IPS DF 19.7 (cell line): Measurements from ENCODE around the gene MCTP2.

Source experiments
- DNase-seq: peaks from one replicate; pipeline ENCODE4 v3.0.0-alpha.2; 2013; ENCODE audit warnings: low read depth, low spot score

The MCTP2 gene

GRCh38 chr15:94262201-94262600, 30.8 kb downstream of the MCTP2 start:
- no peak for DNase-seq

DNA sequence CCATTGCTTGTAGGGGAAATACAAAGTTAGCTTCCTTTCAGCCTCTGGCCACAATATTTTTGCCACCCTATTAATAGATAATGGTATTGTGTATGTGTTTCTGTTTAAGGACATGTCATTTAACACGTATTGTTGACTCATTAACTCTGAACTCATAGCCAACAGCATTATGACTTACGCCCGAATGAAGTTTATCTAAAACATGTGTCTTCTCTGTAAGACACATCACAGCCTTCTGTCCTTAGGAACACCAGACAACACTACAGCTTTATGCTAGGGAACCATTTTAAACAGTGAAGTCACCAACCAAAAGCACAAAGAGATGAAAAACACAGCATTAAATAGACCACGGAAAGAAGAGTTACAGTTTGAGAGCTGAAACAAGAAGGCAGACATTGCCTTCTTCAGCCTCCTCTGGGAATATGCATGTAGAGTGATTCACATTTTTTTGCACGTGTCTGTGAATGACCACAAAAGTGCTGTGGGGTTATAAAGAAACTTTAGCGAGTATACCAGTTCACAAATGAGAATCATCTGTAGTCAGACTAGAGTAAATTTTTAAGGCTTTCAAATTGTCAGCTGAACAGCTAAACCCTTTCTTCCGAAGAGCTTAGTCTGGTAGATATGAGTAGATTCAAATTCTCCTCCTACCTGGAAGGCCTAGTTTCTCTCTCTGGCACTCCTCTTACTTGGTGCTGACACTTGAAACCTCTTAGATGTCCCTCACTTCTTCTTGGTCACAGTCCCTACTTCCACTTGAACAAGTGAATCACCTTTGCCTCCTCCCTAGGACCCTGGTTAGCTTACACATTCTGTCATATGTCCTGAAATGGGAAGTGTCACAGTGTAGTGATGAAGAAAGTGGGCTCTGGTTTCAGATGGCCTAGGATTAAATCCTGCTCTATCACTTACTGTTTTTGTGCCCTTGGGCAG, 32.2 kb downstream of the MCTP2 start:
- DNase-seq = no peak

DNA sequence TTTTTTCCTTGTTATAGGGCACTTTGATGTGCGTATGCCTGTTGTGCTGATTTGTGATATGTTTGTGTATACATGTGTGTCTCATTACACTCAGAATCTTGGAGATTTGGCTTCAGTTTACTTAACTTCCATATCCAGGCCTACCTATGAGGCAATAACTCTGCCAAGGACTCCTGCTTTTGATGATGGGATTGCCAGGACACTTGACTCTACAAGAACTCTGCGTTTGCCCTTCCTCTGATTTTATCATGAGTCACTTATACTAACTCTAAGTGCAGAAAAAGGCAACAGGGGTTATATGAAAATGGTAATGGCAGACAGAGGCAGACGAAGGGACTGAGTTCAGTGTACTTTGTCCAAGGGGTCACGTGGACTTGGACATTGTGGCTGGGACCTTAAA, 33.6 kb downstream of the MCTP2 start:
- DNase-seq = no peak

DNA sequence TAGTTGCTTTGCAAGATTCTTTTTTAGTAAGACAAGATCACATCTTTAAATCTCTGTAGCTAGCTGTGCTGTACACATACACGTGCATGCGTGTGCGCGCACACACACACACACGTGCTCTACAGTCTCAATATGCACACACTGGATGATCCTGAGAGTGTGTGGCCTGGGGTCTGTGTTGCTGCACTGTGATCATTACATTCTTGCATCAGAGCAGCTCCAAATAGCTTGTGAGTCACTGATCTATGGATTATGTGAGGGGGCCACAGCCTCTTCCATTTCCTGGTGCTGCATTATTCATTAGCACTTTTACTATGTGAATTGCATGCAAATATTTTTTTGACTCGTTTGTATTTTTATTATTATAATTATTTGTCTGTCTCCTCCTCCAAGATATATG, 34.6 kb downstream of the MCTP2 start:
- DNase-seq = no peak

DNA sequence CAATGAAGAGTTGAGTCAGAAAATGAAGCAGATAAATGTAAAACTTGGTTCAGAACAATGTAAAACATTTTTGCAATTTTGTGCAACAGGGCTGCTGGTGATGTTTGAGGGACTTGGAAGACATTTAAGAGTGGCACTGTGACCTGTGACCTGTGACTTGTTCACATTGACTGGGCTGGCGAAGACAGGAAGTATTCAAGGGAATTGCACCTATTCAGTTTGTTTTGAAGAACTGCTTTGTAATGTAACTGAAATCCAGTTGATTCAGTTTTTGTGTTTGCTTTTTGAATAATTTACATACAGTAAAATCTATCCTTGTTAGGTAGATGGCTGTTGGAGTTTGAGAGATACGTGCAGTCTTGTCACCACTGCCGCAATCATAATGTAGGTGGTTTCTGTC, 35.4 kb downstream of the MCTP2 start:
- DNase-seq = no peak

GRCh38 chr15:94269954-94270353, 38.6 kb downstream of the MCTP2 start:
- no peak for DNase-seq

GRCh38 chr15:94270570-94270969, 39.2 kb downstream of the MCTP2 start:
- no peak for DNase-seq

DNA sequence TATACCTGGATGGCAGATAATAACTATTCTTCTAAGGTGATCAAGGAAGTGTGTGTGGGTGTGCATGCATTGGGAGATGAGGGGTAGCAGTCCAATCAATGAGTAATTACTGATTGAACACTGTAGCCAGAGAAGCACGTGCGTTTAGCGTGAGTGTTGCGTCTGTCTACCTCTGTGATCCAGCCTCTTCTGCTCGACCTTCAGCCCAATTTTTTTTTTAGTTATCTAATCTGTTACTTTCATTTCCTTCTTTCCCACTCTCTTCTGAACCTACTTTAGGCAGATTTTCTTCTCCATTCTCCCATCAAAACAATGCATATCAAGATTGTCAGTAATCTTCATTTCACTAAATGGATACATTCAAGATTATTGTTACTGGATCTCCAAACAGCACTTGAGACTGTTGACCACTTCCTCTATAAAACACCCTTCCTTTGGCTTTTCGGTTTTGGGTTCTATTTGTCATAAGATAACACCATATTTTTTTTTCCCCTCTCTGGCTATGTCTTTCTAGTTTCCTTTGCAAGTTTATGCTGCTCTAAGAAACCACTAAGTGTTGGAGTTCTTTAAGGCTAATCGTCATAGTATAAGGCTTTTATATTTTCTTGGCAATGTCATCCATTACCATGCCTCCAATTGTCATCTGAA, 41.0 kb downstream of the MCTP2 start:
- DNase-seq = no peak

DNA sequence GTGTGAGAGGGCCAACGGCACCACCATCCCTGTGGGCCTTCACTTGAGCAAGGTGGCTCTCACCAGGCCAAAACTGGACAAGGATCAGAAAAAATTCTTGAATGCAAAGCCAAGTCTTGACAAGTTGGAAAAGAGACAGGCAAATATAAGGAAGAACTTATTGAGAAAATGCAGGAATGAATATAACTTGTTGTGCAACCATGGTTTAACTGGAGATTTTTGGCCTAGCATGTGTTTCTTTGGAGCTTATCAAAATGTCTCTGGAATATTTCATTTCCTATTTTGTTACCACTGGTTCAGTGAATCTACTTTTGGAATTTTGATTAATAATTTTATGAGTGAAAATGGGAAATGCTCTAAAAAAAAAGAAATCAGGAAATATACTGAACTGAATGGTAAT, 42.5 kb downstream of the MCTP2 start:
- no peak for DNase-seq

DNA sequence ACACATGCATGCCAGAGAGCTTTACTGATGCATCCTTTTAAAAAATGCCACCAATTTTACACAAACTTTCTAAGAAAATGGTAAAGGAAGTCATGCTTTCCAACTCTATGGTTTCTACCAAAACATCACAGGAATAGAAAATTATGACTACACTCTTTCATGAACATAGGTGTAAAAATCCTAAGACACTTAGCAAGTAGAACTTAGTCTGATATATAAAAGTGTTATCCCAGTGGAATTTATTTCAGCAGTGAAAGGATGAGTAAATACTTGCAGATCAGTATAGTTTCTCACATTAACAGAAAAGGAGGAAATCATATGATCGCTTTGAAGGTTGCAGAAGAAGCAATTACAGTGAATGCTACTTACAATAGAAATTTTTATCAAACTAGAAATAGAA, 43.4 kb downstream of the MCTP2 start:
- no peak for DNase-seq

DNA sequence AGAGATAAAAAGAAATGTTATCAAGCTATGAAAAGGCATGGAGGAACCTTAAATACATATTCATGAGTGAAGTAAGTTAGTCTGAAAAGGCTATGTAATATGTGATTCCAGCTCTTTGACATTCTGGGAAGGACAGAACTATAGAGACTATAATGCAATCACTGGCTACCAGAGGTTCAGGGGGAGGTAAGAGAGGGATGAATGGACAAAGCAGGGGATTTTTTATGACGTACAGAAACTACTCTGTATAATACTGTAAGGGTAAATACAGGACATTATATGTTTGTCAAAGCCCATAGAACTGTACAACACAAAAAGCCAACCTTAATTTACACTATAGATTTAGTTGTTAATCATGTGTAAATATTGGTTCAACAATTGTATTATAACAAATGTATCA, 46.1 kb downstream of the MCTP2 start:
- no peak for DNase-seq

GRCh38 chr15:94279736-94280135, 48.4 kb downstream of the MCTP2 start:
- DNase-seq = no peak

DNA sequence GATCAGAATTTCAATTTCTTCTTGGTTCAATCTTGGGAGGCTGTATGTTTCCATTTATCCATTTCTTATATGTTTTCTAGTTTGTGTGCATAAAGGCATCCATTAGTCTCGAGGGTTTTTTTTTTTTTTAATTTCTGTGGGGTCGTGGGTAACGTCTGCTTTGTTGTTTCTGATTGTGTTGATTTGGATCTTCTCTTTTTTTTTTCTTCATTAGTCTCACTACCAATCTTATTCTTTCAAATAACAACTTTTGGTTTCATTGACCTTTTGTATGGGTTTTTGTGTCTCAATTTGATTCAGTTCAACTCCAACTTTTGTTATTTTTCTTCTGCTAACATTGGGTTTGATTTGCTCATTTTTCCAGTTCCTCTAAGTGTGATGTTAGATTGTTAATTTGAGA, 48.9 kb downstream of the MCTP2 start:
- DNase-seq = no peak

DNA sequence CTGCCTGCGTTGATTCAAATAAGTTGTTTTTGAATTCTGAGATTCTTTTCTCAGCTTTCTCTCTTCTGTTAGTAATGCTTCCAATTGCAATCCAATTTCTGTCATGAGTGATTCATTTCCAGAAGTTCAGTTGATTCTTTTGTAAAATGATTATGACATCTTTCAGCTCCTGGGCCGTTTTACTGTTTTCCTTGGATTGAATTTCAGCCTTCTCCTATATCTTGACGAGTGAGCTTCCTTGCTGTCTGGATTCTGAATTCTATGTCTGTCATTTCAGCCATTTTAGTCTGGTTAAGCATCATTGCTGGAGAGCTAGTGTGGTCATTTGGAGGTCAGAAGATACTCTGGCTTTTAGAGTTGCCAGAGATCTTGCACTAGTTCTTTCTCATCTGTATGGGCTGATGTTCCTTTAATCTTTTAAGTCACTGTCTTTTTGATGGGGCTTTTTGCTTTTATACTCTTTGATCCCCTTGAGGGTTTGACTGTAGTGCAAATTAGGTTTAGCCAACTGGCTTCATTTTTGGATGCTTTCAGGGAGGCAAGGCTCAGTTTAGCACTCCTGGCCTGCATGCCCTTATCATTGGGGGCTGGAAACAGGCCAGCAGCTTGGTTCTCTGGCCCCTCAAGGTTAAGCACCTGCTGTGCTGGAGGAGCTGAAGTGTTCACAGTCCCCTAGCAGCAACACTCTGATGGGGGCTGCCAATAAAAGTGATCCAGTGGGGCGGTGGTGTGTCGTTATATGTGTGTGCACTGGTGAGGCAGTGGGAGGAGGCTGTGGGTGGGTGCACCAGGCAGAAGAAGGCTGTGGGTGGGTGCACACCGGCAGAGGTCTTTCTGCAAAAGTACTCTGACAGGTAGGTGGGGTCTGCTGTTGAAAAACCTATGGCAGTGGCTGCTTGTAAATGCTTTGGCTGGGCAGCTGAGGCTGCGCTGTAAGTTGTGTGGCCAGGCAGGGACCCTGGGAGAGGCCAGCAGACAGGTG, 51.2 kb downstream of the MCTP2 start:
- DNase-seq = no peak

- DNase-seq = no peak
Measured at GRCh38 chr15:94286583-94286982, 55.2 kb downstream of the MCTP2 start.

- no peak for DNase-seq
Measured at GRCh38 chr15:94287794-94288246, 56.5 kb downstream of the MCTP2 start.

- no peak for DNase-seq
Measured at GRCh38 chr15:94290730-94291129, 59.4 kb downstream of the MCTP2 start.

- DNase-seq = no peak
Measured at GRCh38 chr15:94293411-94294402, 62.3 kb downstream of the MCTP2 start.

DNA sequence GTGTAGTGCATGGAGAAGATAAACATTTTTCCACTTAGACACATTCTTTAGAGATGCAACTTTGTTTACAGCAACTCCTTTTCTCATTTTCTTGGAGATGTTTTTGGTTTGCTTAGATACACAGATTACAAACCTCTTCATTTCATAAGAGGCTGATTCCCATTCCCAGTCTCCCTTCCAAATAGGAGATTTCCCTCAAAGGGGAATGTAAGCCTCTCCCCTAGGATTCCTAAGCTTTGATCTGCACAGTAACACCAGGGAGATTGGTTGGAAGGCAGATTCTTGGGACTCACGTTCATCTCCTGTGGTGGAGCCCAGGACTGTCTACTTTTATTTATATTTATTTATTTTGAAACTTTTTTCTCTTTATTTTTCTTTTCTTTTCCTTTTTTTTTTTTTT, 63.2 kb downstream of the MCTP2 start:
- DNase-seq = no peak

- DNase-seq = no peak
Measured at GRCh38 chr15:94295275-94295674, 63.9 kb downstream of the MCTP2 start.

DNA sequence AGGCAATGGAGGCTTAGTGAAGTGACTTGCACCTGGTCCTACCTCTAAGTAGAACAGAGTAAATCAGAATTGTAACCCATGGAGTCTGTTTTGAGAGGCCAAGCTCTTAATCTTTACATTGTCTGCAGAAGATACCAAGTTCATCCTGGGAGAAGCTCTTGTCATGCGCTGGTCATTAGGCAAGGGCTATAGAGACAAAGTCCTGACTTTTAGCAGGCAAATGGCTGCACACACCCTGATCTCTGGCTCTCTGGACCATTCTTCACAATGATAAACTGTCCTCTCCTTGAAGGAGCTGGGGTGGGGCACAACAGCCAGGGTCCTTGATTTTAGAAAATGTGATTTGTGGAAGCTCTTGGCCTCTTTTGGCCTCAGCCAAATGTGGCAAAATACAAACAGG, 65.4 kb downstream of the MCTP2 start:
- no peak for DNase-seq
